ENCODE data around the gene PCSK1. TPM values are rescaled to one million over a fixed set of nuclear protein-coding genes. Genes with fewer than 3 reads are reported as not detected.
"Not testable (repeated sequence)": the region's sequence is repeated elsewhere in the genome, so short reads cannot be mapped to it uniquely, and the experiment has no call there.

PCSK1 gene
- total and polyA plus RNA-seq, 2 donors, result 0.37 to 0.48 TPM

GRCh38 chr5:96408210-96408777, 24.8 kb downstream of the PCSK1 start:
- WGBS, result 59% methylated on average over 13 of the region's 13 CpGs
- Histone ChIP-seq H3K36me3 (ENCODE audit: insufficient read depth) (no peaks in the 10 kb centered on the region), H3K4me1 (ENCODE audit: insufficient read depth) (no peaks in the 10 kb centered on the region), H3K27ac (ENCODE audit: low read depth) (no peak overlapping the region), H3K4me3 (ENCODE audit: low read depth, low read length) (no peak overlapping the region)
- peak; percentile 4 for DNase-seq (ENCODE audit: extremely low spot score)

GRCh38 chr5:96407436-96407835, 25.6 kb downstream of the PCSK1 start:
- no peak overlapping the region for H3K27ac ChIP-seq (ENCODE audit: low read depth)
- no peak overlapping the region for H3K4me3 ChIP-seq (ENCODE audit: low read depth, low read length)
- H3K36me3 ChIP-seq (ENCODE audit: insufficient read depth), result no peaks in the 10 kb centered on the region
- no peaks in the 10 kb centered on the region for H3K4me1 ChIP-seq (ENCODE audit: insufficient read depth)
- no peak for DNase-seq (ENCODE audit: extremely low spot score)

GRCh38 chr5:96404191-96404867, 28.7 kb downstream of the PCSK1 start:
- H3K27ac ChIP-seq (ENCODE audit: low read depth), result no peak overlapping the region
- 87% methylated on average over 3 of the region's 3 CpGs for WGBS
- no peaks in the 10 kb centered on the region for H3K36me3 ChIP-seq (ENCODE audit: insufficient read depth)
- H3K4me1 ChIP-seq (ENCODE audit: insufficient read depth), result no peaks in the 10 kb centered on the region
- DNase-seq (ENCODE audit: extremely low spot score), result no peak
- H3K4me3 ChIP-seq (ENCODE audit: low read depth, low read length), result no peak overlapping the region

- no peaks in the 10 kb centered on the region for H3K4me1 ChIP-seq (ENCODE audit: insufficient read depth)
- DNase-seq (ENCODE audit: extremely low spot score), result no peak
- no peak overlapping the region for H3K27ac ChIP-seq (ENCODE audit: low read depth)
- 67% methylated on average over 6 of the region's 6 CpGs for WGBS
- no peaks in the 10 kb centered on the region for H3K36me3 ChIP-seq (ENCODE audit: insufficient read depth)
- no peak overlapping the region for H3K4me3 ChIP-seq (ENCODE audit: low read depth, low read length)
Observed at GRCh38 chr5:96402500-96402899, 30.5 kb downstream of the PCSK1 start.

DNA sequence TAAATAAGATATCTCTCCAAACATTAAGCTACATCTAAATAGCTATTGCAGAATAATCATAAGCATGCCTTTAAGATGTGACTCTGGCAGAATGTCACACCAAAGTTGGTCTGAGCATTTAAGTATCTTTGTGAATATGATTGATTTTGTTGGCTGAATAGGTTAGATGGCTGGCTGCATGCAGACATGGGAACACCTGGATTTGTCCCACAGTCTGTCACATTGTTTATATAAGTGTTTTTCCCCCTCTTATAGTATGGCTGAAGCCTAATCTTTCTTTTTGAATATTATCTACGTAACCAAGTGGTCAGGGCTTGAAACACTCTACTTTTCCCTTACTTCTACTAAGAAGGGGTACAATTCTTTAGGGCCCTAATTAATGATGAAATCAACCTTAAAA, 36.2 kb downstream of the PCSK1 start:
- no peak overlapping the region for H3K27ac ChIP-seq (ENCODE audit: low read depth)
- no peak overlapping the region for H3K4me3 ChIP-seq (ENCODE audit: low read depth, low read length)
- no peaks in the 10 kb centered on the region for H3K36me3 ChIP-seq (ENCODE audit: insufficient read depth)
- 83% methylated on average over 1 of the region's 1 CpG for WGBS
- no peaks in the 10 kb centered on the region for H3K4me1 ChIP-seq (ENCODE audit: insufficient read depth)
- DNase-seq (ENCODE audit: extremely low spot score), result no peak

- not testable (repeated sequence) for H3K4me1 ChIP-seq (ENCODE audit: insufficient read depth); DNase-seq (ENCODE audit: extremely low spot score); H3K27ac ChIP-seq (ENCODE audit: low read depth); H3K4me3 ChIP-seq (ENCODE audit: low read depth, low read length); H3K36me3 ChIP-seq (ENCODE audit: insufficient read depth)
Observed at GRCh38 chr5:96395295-96395694, 37.8 kb downstream of the PCSK1 start.

- DNase-seq (ENCODE audit: extremely low spot score), result no peak
- H3K4me3 ChIP-seq (ENCODE audit: low read depth, low read length), result no peak overlapping the region
- no peaks in the 10 kb centered on the region for H3K4me1 ChIP-seq (ENCODE audit: insufficient read depth)
- H3K36me3 ChIP-seq (ENCODE audit: insufficient read depth), result no peaks in the 10 kb centered on the region
- H3K27ac ChIP-seq (ENCODE audit: low read depth), result no peak overlapping the region
- 84% methylated on average over 2 of the region's 2 CpGs for WGBS
Observed at GRCh38 chr5:96391921-96392320, 41.1 kb downstream of the PCSK1 start.

DNA sequence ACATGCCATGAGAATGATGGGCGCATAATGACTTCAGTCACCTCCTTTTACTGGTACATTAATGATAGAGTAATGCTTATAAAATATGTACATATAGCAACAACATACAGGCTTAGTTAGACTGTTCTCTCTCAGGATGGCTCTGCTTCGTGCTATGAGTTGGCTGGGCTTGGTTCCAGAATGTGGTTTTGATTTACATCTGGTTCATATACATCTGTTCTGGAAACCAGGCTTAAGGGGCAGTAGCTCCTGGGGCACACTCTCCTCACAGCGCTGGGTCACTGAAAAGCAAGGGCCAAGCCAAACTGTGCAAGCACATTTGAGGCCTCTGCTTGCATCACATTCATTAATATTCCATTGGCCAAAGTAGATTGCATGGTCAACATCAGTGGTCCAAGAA, 44.9 kb downstream of the PCSK1 start:
- Histone ChIP-seq H3K4me3 (ENCODE audit: low read depth, low read length) (no peak overlapping the region), H3K4me1 (ENCODE audit: insufficient read depth) (no peaks in the 10 kb centered on the region), H3K36me3 (ENCODE audit: insufficient read depth) (no peaks in the 10 kb centered on the region), H3K27ac (ENCODE audit: low read depth) (no peak overlapping the region)
- WGBS, result 71% methylated on average over 3 of the region's 3 CpGs
- DNase-seq (ENCODE audit: extremely low spot score), result no peak

DNA sequence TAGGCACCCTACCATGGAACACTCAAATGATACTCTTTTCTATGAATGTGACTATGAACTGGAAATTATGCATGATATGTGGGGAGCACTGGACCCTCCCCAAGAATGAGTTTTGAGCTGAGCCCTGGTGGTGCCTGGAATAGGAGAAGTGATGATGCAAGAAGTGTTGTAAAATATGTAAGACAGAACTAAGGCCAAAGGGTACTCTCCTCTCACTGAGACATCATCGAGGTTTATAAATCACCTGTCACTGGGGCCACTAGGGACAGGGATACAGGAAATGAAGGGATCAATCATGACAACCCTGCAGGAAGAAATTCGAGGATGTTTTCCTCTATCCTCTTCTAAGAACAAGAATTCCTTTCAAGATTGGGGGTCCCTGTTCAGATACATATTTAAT, 45.4 kb downstream of the PCSK1 start:
- Histone ChIP-seq H3K27ac (ENCODE audit: low read depth) (no peak overlapping the region), H3K4me3 (ENCODE audit: low read depth, low read length) (no peak overlapping the region), H3K36me3 (ENCODE audit: insufficient read depth) (no peaks in the 10 kb centered on the region), H3K4me1 (ENCODE audit: insufficient read depth) (no peaks in the 10 kb centered on the region)
- DNase-seq (ENCODE audit: extremely low spot score), result no peak
- WGBS, result 56% methylated on average over 2 of the region's 2 CpGs

GRCh38 chr5:96385538-96385937, 47.5 kb downstream of the PCSK1 start:
- WGBS, result 67% methylated on average over 1 of the region's 1 CpG
- no peak for DNase-seq (ENCODE audit: extremely low spot score)
- H3K36me3 ChIP-seq (ENCODE audit: insufficient read depth), result no peaks in the 10 kb centered on the region

GRCh38 chr5:96384353-96384752, 48.7 kb downstream of the PCSK1 start:
- Histone ChIP-seq H3K27ac (ENCODE audit: low read depth) (no peak overlapping the region), H3K4me1 (ENCODE audit: insufficient read depth) (no peaks in the 10 kb centered on the region), H3K4me3 (ENCODE audit: low read depth, low read length) (no peak overlapping the region), H3K36me3 (ENCODE audit: insufficient read depth) (no peaks in the 10 kb centered on the region)
- DNase-seq (ENCODE audit: extremely low spot score), result no peak
- WGBS, result 68% methylated on average over 3 of the region's 3 CpGs

More at GRCh38 chr5:96385538-96385937, 47.5 kb downstream of the PCSK1 start:
- H3K4me1 ChIP-seq (ENCODE audit: insufficient read depth), result no peaks in the 10 kb centered on the region
- H3K4me3 ChIP-seq (ENCODE audit: low read depth, low read length), result no peak overlapping the region
- no peak overlapping the region for H3K27ac ChIP-seq (ENCODE audit: low read depth)

- H3K36me3 ChIP-seq (ENCODE audit: insufficient read depth), result no peaks in the 10 kb centered on the region
- no peak for DNase-seq (ENCODE audit: extremely low spot score)
- no peaks in the 10 kb centered on the region for H3K4me1 ChIP-seq (ENCODE audit: insufficient read depth)
- WGBS, result 54% methylated on average over 5 of the region's 5 CpGs
- H3K4me3 ChIP-seq (ENCODE audit: low read depth, low read length), result no peak overlapping the region
- H3K27ac ChIP-seq (ENCODE audit: low read depth), result no peak overlapping the region
Observed at GRCh38 chr5:96381526-96381925, 51.5 kb downstream of the PCSK1 start.

DNA sequence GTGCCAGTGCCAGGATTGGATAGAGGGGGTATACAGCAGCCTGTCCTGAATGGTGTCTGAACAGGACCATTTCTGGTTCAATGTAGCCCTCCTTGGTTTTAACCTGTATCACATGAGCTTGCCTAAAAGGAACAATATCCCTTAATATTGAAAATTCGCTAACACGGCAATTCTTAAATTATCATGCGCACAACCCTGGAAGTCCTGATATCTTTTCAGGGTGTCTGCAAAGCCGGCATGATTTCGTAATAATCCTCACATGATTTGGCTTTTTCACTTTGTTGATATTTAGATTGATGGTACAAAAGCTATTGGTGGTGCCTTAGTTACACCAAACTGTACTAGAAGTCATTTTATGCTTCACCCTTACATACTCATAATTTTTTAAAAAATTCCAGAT, 53.2 kb downstream of the PCSK1 start:
- Histone ChIP-seq H3K4me1 (ENCODE audit: insufficient read depth) (no peaks in the 10 kb centered on the region), H3K27ac (ENCODE audit: low read depth) (no peak overlapping the region), H3K36me3 (ENCODE audit: insufficient read depth) (no peaks in the 10 kb centered on the region), H3K4me3 (ENCODE audit: low read depth, low read length) (no peak overlapping the region)
- WGBS, result 89% methylated on average over 5 of the region's 5 CpGs
- no peak for DNase-seq (ENCODE audit: extremely low spot score)

- H3K36me3 ChIP-seq (ENCODE audit: insufficient read depth), result no peaks in the 10 kb centered on the region
- no peak for DNase-seq (ENCODE audit: extremely low spot score)
- H3K4me1 ChIP-seq (ENCODE audit: insufficient read depth), result no peaks in the 10 kb centered on the region
- H3K4me3 ChIP-seq (ENCODE audit: low read depth, low read length), result no peak overlapping the region
- H3K27ac ChIP-seq (ENCODE audit: low read depth), result no peak overlapping the region
Observed at GRCh38 chr5:96377597-96377996, 55.5 kb downstream of the PCSK1 start.

GRCh38 chr5:96377167-96377566, 55.9 kb downstream of the PCSK1 start:
- DNase-seq (ENCODE audit: extremely low spot score), result no peak
- no peaks in the 10 kb centered on the region for H3K4me1 ChIP-seq (ENCODE audit: insufficient read depth)
- H3K36me3 ChIP-seq (ENCODE audit: insufficient read depth), result no peaks in the 10 kb centered on the region
- WGBS, result 45% methylated on average over 2 of the region's 2 CpGs
- H3K27ac ChIP-seq (ENCODE audit: low read depth), result no peak overlapping the region
- no peak overlapping the region for H3K4me3 ChIP-seq (ENCODE audit: low read depth, low read length)
